ENCODE measurements around the gene WIPI1. TPM values are rescaled to one million over a fixed set of nuclear protein-coding genes. Genes with fewer than 3 reads are reported as not detected.

WIPI1 gene
- total and polyA plus RNA-seq, 2 experiments from 2014 or later, result 67.4 to 79.6 TPM

GRCh38 chr17:68439656-68440290, 17.5 kb downstream of the WIPI1 start:
- H3K36me3 ChIP-seq (replicated peaks; ENCODE audit: insufficient read depth, low read depth), result no peaks in the 10 kb centered on the region
- no peaks in the 10 kb centered on the region for H3K27me3 ChIP-seq
- no peak overlapping the region for H3K4me2 ChIP-seq
- H2AFZ ChIP-seq, result no peak overlapping the region
- H3K9me2 ChIP-seq (replicated peaks; ENCODE audit: insufficient read depth), result no peaks in the 10 kb centered on the region
- no peak overlapping the region for H3K27ac ChIP-seq
- no peak for TF ChIP-seq EZH2 (IDR thresholded peaks at IDR 0.05; ENCODE audit: borderline replicate concordance)
- no peak for TF ChIP-seq EZH2phosphoT487 (IDR thresholded peaks at IDR 0.05; ENCODE audit: low read depth, severe bottlenecking, unreplicated experiment)
- TF ChIP-seq CTCF (IDR thresholded peaks at IDR 0.05; ENCODE audit: poor library complexity), result no peak
- peaks cover 21% of the 10 kb centered on the region for H3K4me1 ChIP-seq (ENCODE audit: insufficient read depth)
- no peaks in the 10 kb centered on the region for H3K79me2 ChIP-seq
- no peaks in the 10 kb centered on the region for H3K9me3 ChIP-seq (ENCODE audit: low read depth)
- 77% methylated on average over 8 of the region's 8 CpGs for WGBS (ENCODE audit: low lambda C conversion rate, missing lambda C conversion rate)
- DNase-seq (ENCODE audit: low spot score), result no peak
- H4K20me1 ChIP-seq (ENCODE audit: insufficient read depth, poor library complexity, severe bottlenecking), result no peaks in the 10 kb centered on the region
- no peak overlapping the region for H3K4me3 ChIP-seq

DNA sequence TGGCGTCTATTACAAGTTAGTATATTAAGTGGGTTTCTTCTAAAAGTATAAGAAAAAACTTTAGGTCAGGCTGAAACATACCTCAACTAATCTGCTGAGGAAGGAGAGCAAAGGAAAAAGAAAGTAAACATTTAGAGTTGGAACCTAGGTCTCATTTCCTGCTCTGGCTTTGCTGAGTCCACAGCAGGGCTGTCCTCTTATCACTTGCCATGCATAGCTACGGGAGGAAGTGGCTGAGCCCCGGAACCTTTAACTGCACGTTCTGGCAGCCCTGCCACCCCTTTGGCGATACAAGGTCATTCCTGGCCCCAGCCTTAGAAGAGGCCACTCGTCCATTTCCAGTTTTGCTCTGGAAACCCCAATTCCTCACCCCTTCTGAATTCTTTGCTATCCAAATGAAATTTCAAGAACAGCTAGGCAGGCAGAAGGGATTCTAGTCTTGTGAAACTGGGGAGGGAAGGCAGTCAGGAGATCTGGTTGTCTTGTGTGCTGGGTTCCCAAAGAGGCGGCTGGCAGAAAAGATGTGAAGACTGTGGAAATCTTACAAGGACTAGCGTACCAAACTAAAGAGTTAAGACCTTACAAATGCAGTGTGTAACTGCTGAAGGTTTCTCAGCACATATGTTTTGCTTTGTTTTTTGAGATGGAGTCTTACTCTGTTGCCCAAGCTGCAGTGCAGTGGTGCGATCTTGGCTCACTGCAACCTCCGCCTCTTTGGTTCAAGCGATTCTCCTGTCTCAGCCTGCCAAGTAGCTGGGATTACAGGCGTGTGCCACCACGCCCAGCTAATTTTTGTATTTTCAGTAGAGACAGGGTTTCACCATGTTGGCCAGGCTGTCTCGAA, 19.1 kb downstream of the WIPI1 start:
- peak; percentile 63 for DNase-seq (ENCODE audit: low spot score)
- TF ChIP-seq EZH2phosphoT487 (IDR thresholded peaks at IDR 0.05; ENCODE audit: low read depth, severe bottlenecking, unreplicated experiment), result no peak
- TF ChIP-seq EZH2 (IDR thresholded peaks at IDR 0.05; ENCODE audit: borderline replicate concordance), result no peak
- WGBS (ENCODE audit: low lambda C conversion rate, missing lambda C conversion rate), result 62% methylated on average over 14 of the region's 14 CpGs
- no peaks in the 10 kb centered on the region for H3K36me3 ChIP-seq (replicated peaks; ENCODE audit: insufficient read depth, low read depth)
- H3K79me2 ChIP-seq, result no peaks in the 10 kb centered on the region
- no peaks in the 10 kb centered on the region for H3K9me3 ChIP-seq (ENCODE audit: low read depth)
- peak overlapping the region; percentile 52 for H3K4me2 ChIP-seq
- H3K27ac ChIP-seq, result peak overlapping the region; percentile 90
- no peak overlapping the region for H3K4me3 ChIP-seq
- no peak overlapping the region for H2AFZ ChIP-seq
- no peaks in the 10 kb centered on the region for H3K27me3 ChIP-seq
- no peaks in the 10 kb centered on the region for H3K9me2 ChIP-seq (replicated peaks; ENCODE audit: insufficient read depth)
- H3K4me1 ChIP-seq (ENCODE audit: insufficient read depth), result peaks cover 21% of the 10 kb centered on the region
- H4K20me1 ChIP-seq (ENCODE audit: insufficient read depth, poor library complexity, severe bottlenecking), result no peaks in the 10 kb centered on the region

DNA sequence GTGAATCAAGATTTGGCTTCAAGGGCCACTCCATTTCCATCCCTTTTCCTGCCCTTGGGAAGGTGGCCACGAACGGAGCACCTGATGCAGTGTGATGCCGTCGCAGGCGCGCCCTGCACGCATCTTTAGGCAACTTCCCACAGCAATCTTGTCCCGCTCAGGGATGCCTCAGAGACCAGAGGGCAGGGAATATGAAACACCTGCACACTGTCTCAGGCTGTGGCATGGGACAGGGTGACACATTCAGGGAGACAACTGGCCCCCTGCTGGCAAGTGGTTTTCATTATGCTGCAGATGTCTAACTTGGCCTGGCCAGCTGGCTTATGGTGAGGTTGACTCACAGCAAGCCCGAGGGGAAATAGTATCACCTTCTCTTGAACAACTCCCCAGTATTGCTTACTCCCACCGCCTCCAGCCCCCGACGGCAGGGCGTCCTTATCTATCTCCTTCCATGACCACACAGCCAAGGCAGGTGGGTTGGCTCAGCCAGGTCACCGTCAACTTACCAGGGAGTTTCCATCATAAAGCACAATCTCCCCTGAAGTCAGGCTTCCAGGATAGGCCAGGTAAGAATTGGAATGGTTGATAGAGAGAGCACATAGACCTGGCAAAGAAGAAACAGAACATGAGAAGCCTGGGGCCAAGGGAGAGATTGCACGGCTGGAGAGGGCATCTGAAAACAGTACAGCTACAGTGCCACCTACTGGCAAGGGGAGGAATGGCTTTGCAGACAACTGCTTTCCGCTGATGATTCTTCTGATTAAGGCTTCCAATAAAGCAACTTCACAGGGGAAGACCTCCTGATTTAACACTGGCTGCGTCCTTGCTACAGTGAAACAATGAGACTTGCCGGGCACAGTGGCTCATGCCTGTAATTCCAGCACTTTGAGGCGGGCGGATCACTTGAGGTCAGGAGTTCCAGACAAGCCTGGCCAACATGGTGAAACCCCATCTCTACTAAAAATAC, 21.1 kb downstream of the WIPI1 start:
- TF ChIP-seq EZH2 (IDR thresholded peaks at IDR 0.05; ENCODE audit: borderline replicate concordance) (no peak), CTCF (IDR thresholded peaks at IDR 0.05; ENCODE audit: poor library complexity) (peak; percentile 84), EZH2phosphoT487 (IDR thresholded peaks at IDR 0.05; ENCODE audit: low read depth, severe bottlenecking, unreplicated experiment) (no peak)
- Histone ChIP-seq H3K36me3 (replicated peaks; ENCODE audit: insufficient read depth, low read depth) (no peaks in the 10 kb centered on the region), H2AFZ (no peak overlapping the region), H3K4me1 (ENCODE audit: insufficient read depth) (peaks cover 12% of the 10 kb centered on the region), H3K79me2 (no peaks in the 10 kb centered on the region), H3K27ac (no peak overlapping the region), H3K9me2 (replicated peaks; ENCODE audit: insufficient read depth) (no peaks in the 10 kb centered on the region), H3K4me2 (no peak overlapping the region), H3K4me3 (no peak overlapping the region), H3K27me3 (no peaks in the 10 kb centered on the region), H4K20me1 (ENCODE audit: insufficient read depth, poor library complexity, severe bottlenecking) (no peaks in the 10 kb centered on the region), H3K9me3 (ENCODE audit: low read depth) (no peaks in the 10 kb centered on the region)
- 73% methylated on average over 20 of the region's 20 CpGs for WGBS (ENCODE audit: low lambda C conversion rate, missing lambda C conversion rate)
- DNase-seq (ENCODE audit: low spot score), result peak; percentile 87
